GM12891 (cell line): ENCODE data around the gene TELO2.
A peak's percentile ranks its signal among the peaks of the same experiment; 100 is the strongest.

ENCODE experiments used
- DNase-seq: peaks from one replicate; pipeline ENCODE4 v3.0.0; 2011; ENCODE audit warnings: low spot score; ENCODE audit not compliant: insufficient read length
- FAIRE-seq: peaks from 2 replicates; lab custom pipeline; 2011; peaks lifted over from hg19 to GRCh38; lab: Jason Lieb, UNC
- PAX5 ChIP-seq: IDR thresholded peaks from 2 replicates; pipeline ENCODE4 v1.6.1; 2011; ENCODE audit warnings: low read length, moderate library complexity, mild to moderate bottlenecking; ENCODE audit not compliant: insufficient read depth, severe bottlenecking
- POLR2A ChIP-seq: IDR thresholded peaks from 2 replicates; pipeline ENCODE4 v1.6.1; 2011; ENCODE audit warnings: low read depth, low read length, control low read depth
- POLR2AphosphoS5 ChIP-seq: IDR thresholded peaks from 2 replicates; pipeline ENCODE4 v1.6.1; 2011; ENCODE audit warnings: low read depth, low read length, control low read depth
- POU2F2 ChIP-seq: IDR thresholded peaks from 2 replicates; pipeline ENCODE4 v1.6.1; 2011; ENCODE audit warnings: low read depth, mild to moderate bottlenecking, control low read depth, low read length, moderate library complexity
- SPI1 ChIP-seq: IDR thresholded peaks from 2 replicates; pipeline ENCODE4 v1.6.1; 2011; ENCODE audit warnings: low read depth, low read length, control low read depth
- TAF1 ChIP-seq: IDR thresholded peaks from 2 replicates; pipeline ENCODE4 v1.6.1; 2011; ENCODE audit warnings: low read depth, low read length, control low read depth

TELO2 gene

DNA sequence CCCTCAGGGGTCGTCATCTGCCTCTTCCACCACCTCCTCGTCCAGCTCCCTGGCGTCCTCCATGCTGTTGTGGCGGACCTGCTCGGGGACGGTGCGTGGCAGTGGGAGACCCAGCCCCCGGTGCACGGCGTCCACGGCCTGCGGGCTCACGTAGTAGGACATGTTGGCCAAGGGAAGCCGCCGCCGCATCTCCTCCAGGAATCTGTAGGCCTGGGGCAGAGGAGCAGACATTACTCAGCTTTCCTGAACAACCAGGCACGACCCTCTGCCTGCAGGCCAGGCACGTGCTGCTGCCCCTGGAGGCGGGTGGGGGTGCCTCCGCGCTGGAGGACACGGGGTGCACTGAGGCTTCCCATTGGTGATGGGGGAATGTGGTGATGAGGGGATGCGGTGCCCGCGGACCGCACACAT lies 17.8 kb downstream of the TELO2 start:
- DNase-seq: no peak
- TF ChIP-seq SPI1 (no peak), POLR2A (no peak), PAX5 (no peak), TAF1 (no peak), POLR2AphosphoS5 (no peak), POU2F2 (no peak)
- FAIRE-seq: no peak

GRCh38 chr16:1511662-1512569 lies 18.8 kb downstream of the TELO2 start:
- no peak for DNase-seq
- no peak for FAIRE-seq
- TF ChIP-seq POLR2AphosphoS5 (no peak; the same call in 1 of the 2 replicates), PAX5 (no peak), SPI1 (no peak), POLR2A (peak; percentile 52)

DNA sequence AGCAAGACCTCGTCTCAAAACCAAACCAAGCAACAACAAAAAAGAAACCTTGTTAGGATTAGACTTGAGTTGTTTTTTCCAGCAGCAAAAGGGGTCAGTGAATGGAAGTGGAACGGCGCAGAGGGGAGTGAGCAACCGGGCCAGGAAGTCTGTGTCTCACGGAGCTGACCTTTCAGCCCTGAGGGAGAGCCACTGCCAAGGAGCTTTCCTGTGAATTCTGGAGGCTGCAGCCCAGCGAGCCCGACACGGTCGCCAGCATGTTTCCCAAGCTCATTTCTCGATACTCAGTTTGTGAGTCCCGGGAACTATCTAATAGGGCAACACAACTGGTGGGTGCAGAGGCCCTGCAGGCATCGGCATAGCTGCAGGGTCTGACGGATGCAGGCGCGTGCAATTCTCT lies 19.6 kb downstream of the TELO2 start:
- TF ChIP-seq PAX5: no peak
- TF ChIP-seq POLR2A: no peak
- TF ChIP-seq POU2F2: no peak
- no peak for TF ChIP-seq SPI1
- TF ChIP-seq POLR2AphosphoS5: no peak
- no peak for TF ChIP-seq TAF1
- FAIRE-seq: no peak

GRCh38 chr16:1514507-1514906 lies 21.3 kb downstream of the TELO2 start:
- no peak for DNase-seq
- TF ChIP-seq SPI1 (no peak), PAX5 (no peak), TAF1 (no peak), POLR2A (no peak), POLR2AphosphoS5 (no peak), POU2F2 (no peak)
- no peak for FAIRE-seq

More for the DNA sequence above, 19.6 kb downstream of the TELO2 start:
- DNase-seq: no peak

GRCh38 chr16:1518626-1519135 lies 25.5 kb downstream of the TELO2 start:
- no peak for FAIRE-seq
- no peak for DNase-seq
- TF ChIP-seq SPI1 (no peak), PAX5 (no peak), TAF1 (no peak), POU2F2 (no peak), POLR2A (no peak), POLR2AphosphoS5 (no peak)

- FAIRE-seq (no peak), DNase-seq (no peak)
- TF ChIP-seq PAX5 (no peak), POLR2AphosphoS5 (no peak), TAF1 (no peak), SPI1 (no peak), POU2F2 (no peak), POLR2A (no peak)
These were observed 26.7 kb downstream of the TELO2 start for GRCh38 chr16:1519831-1520230.

DNA sequence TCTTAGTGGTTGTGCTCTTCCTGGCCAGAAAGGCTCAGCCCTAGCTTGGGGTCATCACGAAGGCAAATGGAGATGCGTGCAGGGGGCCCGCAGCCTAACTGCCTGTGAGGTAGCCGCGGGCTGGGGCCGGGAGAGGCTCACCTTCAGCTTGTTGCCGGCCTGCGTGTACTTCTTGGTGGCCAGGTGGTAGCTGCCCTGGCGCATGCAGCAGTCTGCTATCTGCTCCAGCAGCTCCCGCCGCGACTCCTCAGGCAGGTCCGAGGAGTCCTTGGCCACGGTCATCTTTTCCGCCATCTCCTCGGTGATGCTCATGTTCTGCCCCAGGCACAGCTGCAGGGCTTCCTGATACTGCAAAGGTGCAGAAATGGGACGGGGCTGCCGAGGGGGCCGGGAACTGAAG lies 27.3 kb downstream of the TELO2 start:
- TF ChIP-seq SPI1: no peak
- TF ChIP-seq POLR2A: no peak
- no peak for TF ChIP-seq PAX5
- TF ChIP-seq POU2F2: no peak
- TF ChIP-seq POLR2AphosphoS5: no peak
- no peak for TF ChIP-seq TAF1
- FAIRE-seq: no peak
- no peak for DNase-seq

DNA sequence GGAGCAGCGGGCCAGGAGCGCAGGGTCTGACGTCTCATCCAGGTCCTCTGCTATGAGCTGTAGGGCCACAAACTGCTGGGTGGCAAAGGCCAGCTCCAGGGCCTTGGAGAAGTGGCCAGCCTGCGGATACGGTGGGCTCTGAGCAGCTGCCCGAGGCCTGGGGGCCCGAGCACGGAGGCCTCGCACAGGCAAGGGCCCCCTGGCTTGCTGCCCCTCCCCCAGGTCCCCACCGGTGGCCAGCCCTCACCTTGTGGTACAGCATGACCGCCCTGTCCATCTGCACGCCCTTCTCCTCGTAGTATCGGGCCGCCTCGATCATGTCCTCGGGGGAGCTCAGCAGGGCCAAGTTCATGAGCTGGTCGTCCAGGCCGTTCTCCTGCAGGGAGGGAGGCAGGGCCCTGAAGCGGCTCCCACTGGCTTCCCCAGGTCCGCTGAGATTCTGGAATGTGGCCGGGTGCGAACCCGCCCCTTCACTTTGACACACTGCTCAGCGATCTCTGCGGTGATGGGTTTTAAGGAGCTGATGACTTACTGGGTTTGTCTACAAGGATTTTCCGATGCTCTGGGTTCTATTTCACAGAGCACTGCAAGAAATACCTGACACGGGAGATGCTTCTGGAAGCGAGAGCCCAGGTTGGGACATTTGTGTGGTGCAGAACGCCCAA lies 30.6 kb downstream of the TELO2 start:
- no peak for DNase-seq
- TF ChIP-seq TAF1 (no peak), SPI1 (no peak), POLR2AphosphoS5 (no peak)
- no peak for FAIRE-seq

DNA sequence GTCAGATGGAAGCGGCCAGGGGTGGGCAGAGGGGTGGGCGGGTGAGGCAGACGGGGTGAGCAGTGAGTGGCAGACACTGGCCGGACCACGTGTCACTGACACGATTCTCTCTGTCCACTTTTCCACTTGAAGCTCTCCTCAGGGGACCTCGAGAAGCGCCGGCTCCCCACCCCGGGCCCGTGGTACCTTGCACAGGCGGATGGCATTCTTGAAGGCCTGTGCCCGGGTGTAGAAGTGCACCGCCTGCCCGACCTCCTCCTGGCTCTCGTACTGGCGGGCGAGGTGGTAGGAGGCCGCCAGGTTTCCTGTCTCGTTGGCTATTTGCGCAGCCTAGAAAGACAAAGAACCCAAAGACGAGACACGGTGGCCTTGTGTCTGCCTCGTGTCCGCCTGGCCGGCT lies 31.2 kb downstream of the TELO2 start:
- TF ChIP-seq POU2F2 (no peak), PAX5 (no peak), POLR2A (no peak), SPI1 (no peak), TAF1 (no peak), POLR2AphosphoS5 (no peak)
- DNase-seq (no peak), FAIRE-seq (no peak)
